ENCODE data around the gene RFC1.
A peak's percentile ranks its signal among the peaks of the same experiment; 100 is the strongest.
"Not testable (repeated sequence)": the region's sequence is repeated elsewhere in the genome, so short reads cannot be mapped to it uniquely, and the experiment has no call there.

The RFC1 gene

DNA sequence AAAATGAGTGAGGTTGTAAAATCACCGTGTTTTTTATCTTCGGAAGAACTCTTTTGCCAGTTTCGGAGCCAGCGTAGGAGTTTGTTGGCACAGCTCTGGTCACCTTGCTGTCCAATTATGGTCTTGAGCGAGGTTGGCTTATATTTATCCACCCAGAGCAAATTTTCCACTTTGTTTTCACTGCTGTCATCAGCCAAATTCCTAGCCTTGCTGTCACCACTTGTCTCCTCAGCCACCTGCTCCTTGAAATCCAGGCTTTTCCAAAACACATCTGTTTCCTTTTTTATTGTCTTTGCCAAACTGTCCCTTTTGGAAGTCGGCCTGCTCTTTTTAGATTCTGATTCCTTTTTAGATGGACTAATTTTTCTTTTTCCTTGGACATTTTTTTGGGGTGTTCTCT is 57.6 kb downstream of the RFC1 start:
- 100% methylated on average over 6 of the region's 6 CpGs for WGBS (ENCODE audit: insufficient coverage)
- POLR2A ChIA-PET: no interaction called here
- Histone ChIP-seq H3K27me3 (replicated peaks in 2 of 5; ENCODE audit: control insufficient read depth in 4 of 5, insufficient read depth in 5 of 5, low read length in 4 of 5) (no peaks in the 10 kb centered on the region), H3K27ac (ENCODE audit: insufficient read depth in 1 of 2, low read depth in 1 of 2, low read length in 2 of 2, poor library complexity in 1 of 2, severe bottlenecking in 2 of 2) (no peak overlapping the region), H3K4me1 (ENCODE audit: control extremely low read depth in 1 of 4, control insufficient read depth in 4 of 4, insufficient read depth in 4 of 4, low read length in 3 of 4) (peaks cover 0 to 9% (median 3%) of the 10 kb centered on the region in 4 experiments), H3K36me3 (ENCODE audit: control insufficient read depth in 4 of 4, insufficient read depth in 4 of 4, low read length in 3 of 4) (peaks cover 15 to 79% (median 50%) of the 10 kb centered on the region in 4 experiments), H3K9me3 (ENCODE audit: control extremely low read depth in 1 of 5, control insufficient read depth in 4 of 5, insufficient read depth in 2 of 5, low read depth in 1 of 5, low read length in 4 of 5) (no peaks in the 10 kb centered on the region), H3K4me3 (ENCODE audit: control insufficient read depth in 1 of 7, extremely low read depth in 1 of 7, insufficient read depth in 4 of 7, low read depth in 2 of 7, low read length in 6 of 7) (no peak overlapping the region)
- DNase-seq: no peak
- CTCF ChIA-PET: no interaction called here

DNA sequence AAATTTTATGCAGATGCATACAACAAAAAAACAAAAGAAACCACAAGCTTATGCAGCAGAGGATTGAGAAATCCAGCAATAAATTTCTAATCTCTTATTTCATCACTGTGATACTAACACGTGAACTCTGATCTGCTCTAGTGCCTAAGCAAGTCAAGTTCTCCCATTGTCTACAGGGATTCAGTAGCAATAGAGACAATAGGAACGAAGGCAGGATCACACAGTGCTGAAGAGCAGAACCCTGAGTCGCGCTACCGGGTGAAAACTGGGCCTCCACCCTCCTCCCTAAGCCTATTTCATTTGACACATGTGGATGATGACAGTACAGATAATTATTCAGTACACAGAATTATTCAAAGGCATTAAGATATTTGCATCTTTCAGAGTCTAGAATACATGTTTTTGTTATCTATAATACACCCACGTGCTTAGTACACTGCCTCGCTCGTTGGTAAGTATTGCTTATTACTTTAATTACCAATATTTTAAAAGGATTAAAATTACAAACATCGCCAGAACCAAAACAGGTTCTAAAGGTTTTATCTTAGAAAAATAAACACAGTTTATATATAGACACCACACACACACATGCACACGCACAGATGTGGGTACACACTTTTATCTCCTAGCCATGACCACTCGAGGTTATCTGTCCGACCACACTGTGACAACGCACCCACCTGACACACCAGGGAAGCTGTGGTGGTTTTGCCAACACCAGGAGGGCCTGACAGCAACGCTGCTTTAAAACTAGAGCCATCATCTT is 60.1 kb downstream of the RFC1 start:
- peaks cover 17 to 80% (median 46%) of the 10 kb centered on the region in 4 experiments for H3K36me3 ChIP-seq (ENCODE audit: control insufficient read depth in 4 of 4, insufficient read depth in 4 of 4, low read length in 3 of 4)
- no peaks in the 10 kb centered on the region for H3K27me3 ChIP-seq (replicated peaks in 2 of 5; ENCODE audit: control insufficient read depth in 4 of 5, insufficient read depth in 5 of 5, low read length in 4 of 5)
- no peak overlapping the region for H3K27ac ChIP-seq (ENCODE audit: insufficient read depth in 1 of 2, low read depth in 1 of 2, low read length in 2 of 2, poor library complexity in 1 of 2, severe bottlenecking in 2 of 2)
- CTCF ChIA-PET: interaction anchor here (0.6 kb wide), 1 partner anchor 138 kb away, joined by 5 read pairs; no protein-coding TSS in a partner anchor
- DNase-seq: peak; percentile 8 to 52 (median 16)
- POLR2A ChIA-PET: no interaction called here
- H3K4me1 ChIP-seq (ENCODE audit: control extremely low read depth in 1 of 4, control insufficient read depth in 4 of 4, insufficient read depth in 4 of 4, low read length in 3 of 4): peaks cover 0 to 9% (median 3%) of the 10 kb centered on the region in 4 experiments
- H3K9me3 ChIP-seq (ENCODE audit: control extremely low read depth in 1 of 5, control insufficient read depth in 4 of 5, insufficient read depth in 2 of 5, low read depth in 1 of 5, low read length in 4 of 5): no peaks in the 10 kb centered on the region
- no peak overlapping the region for H3K4me3 ChIP-seq (ENCODE audit: control insufficient read depth in 1 of 7, extremely low read depth in 1 of 7, insufficient read depth in 4 of 7, low read depth in 2 of 7, low read length in 6 of 7)
- 81% methylated on average over 7 of the region's 14 CpGs for WGBS (ENCODE audit: insufficient coverage)

DNA sequence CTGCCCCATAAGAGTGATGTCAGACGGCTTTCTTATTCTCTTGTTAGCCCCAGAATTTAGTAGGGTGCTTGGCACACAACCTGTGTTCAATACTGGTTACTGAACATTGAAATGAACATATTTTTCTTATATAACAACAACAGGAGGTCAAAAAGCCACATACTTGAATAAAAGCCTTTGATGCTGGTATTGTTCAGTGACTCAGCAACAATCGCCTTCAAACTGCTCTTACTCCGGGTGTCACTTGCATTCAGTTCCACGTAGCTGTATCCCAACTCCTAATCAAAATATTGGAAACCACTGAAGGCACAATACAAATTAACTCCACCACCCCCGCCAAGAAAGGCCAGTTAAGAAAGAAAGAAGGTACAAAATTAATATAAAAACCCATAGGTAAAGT is 61.5 kb downstream of the RFC1 start:
- no peaks in the 10 kb centered on the region for H3K27me3 ChIP-seq (replicated peaks in 2 of 5; ENCODE audit: control insufficient read depth in 4 of 5, insufficient read depth in 5 of 5, low read length in 4 of 5)
- POLR2A ChIA-PET: no interaction called here
- peak overlapping the region in 1 of 2 experiments; percentile 1 for H3K27ac ChIP-seq (ENCODE audit: insufficient read depth in 1 of 2, low read depth in 1 of 2, low read length in 2 of 2, poor library complexity in 1 of 2, severe bottlenecking in 2 of 2)
- no peak overlapping the region for H3K4me3 ChIP-seq (ENCODE audit: control insufficient read depth in 1 of 7, extremely low read depth in 1 of 7, insufficient read depth in 4 of 7, low read depth in 2 of 7, low read length in 6 of 7)
- DNase-seq: peak; percentile 8 to 64 (median 56)
- peaks cover 0 to 9% (median 3%) of the 10 kb centered on the region in 4 experiments for H3K4me1 ChIP-seq (ENCODE audit: control extremely low read depth in 1 of 4, control insufficient read depth in 4 of 4, insufficient read depth in 4 of 4, low read length in 3 of 4)
- CTCF ChIA-PET: interaction anchor here (0.7 kb wide), 1 partner anchor 402 kb away, joined by 3 read pairs; no protein-coding TSS in a partner anchor
- peaks cover 16 to 76% (median 43%) of the 10 kb centered on the region in 4 experiments for H3K36me3 ChIP-seq (ENCODE audit: control insufficient read depth in 4 of 4, insufficient read depth in 4 of 4, low read length in 3 of 4)
- no peaks in the 10 kb centered on the region for H3K9me3 ChIP-seq (ENCODE audit: control extremely low read depth in 1 of 5, control insufficient read depth in 4 of 5, insufficient read depth in 2 of 5, low read depth in 1 of 5, low read length in 4 of 5)
- 0% methylated on average over 2 of the region's 5 CpGs for WGBS (ENCODE audit: insufficient coverage)

DNA sequence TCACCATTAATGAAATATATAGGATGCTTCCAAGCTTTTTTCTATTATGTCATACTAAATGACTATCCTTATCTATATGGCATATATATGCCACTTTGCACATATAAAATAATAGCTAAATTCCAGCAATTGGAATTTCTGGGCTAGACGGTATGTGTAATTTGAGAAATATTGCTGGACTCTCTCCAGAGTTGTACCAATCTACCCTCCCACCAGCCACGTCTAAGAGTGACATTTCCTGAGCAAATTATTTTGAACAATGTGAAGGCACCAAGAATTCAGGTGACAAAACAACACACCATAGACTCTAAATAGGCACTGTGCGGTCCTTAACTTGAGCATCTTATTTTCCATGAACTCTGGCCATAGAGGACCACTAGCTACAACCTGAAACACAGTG is 62.3 kb downstream of the RFC1 start:
- ChIA-PET CTCF (interaction anchor here (1.3 kb wide), 1 partner anchor 10 kb away, joined by 3 read pairs; no protein-coding TSS in a partner anchor), POLR2A (no interaction called here)
- Histone ChIP-seq H3K4me3 (ENCODE audit: control insufficient read depth in 1 of 7, extremely low read depth in 1 of 7, insufficient read depth in 4 of 7, low read depth in 2 of 7, low read length in 6 of 7) (no peak overlapping the region), H3K4me1 (ENCODE audit: control extremely low read depth in 1 of 4, control insufficient read depth in 4 of 4, insufficient read depth in 4 of 4, low read length in 3 of 4) (peaks cover 0 to 9% (median 3%) of the 10 kb centered on the region in 4 experiments), H3K9me3 (ENCODE audit: control extremely low read depth in 1 of 5, control insufficient read depth in 4 of 5, insufficient read depth in 2 of 5, low read depth in 1 of 5, low read length in 4 of 5) (no peaks in the 10 kb centered on the region), H3K27me3 (replicated peaks in 2 of 5; ENCODE audit: control insufficient read depth in 4 of 5, insufficient read depth in 5 of 5, low read length in 4 of 5) (no peaks in the 10 kb centered on the region), H3K27ac (ENCODE audit: insufficient read depth in 1 of 2, low read depth in 1 of 2, low read length in 2 of 2, poor library complexity in 1 of 2, severe bottlenecking in 2 of 2) (no peak overlapping the region), H3K36me3 (ENCODE audit: control insufficient read depth in 4 of 4, insufficient read depth in 4 of 4, low read length in 3 of 4) (peaks cover 12 to 75% (median 43%) of the 10 kb centered on the region in 4 experiments)
- 100% methylated on average over 1 of the region's 3 CpGs for WGBS (ENCODE audit: insufficient coverage)
- no peak for DNase-seq

DNA sequence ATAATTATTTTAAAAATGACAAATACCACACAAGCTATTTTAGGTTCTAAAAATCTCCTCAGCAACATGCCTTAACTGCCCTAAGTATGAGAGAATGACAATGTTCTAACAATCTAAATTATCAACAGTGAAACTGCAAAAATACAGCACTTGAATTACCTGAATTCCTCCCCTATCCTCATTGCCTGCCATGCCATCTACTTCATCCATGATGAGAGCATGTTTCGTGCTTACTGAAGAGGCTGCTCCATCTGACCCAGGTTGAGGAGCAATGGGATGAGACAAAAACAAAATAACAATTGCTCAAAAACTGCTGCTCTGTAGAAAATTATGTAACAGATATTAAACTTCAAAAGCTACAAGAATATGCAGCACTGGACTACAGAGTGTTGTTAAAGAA is 63.3 kb downstream of the RFC1 start:
- CTCF ChIA-PET: interaction anchor here (1.3 kb wide), 1 partner anchor 11 kb away, joined by 3 read pairs; no protein-coding TSS in a partner anchor

DNA sequence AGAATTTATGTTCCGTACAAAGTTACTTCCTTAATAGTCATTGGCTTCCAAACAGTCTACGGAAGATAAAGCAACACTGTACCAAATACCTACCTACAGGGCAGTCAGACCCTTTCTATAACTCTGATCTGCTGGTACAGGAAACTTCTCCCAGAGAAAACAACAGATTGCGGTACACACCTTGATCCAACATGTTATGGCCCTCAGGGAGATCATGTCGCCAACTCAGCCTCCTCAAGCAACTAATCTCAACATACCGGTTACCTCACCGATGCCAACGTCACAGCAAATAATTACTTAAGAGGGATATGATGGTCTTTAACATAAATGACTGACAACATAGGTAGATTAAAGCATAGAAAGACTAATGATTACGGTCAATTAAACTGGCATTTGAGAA is 70.4 kb downstream of the RFC1 start:
- Histone ChIP-seq H3K9me3 (ENCODE audit: control extremely low read depth in 1 of 5, control insufficient read depth in 4 of 5, insufficient read depth in 2 of 5, low read depth in 1 of 5, low read length in 4 of 5) (no peaks in the 10 kb centered on the region), H3K36me3 (ENCODE audit: control insufficient read depth in 4 of 4, insufficient read depth in 4 of 4, low read length in 3 of 4) (peaks cover 30 to 68% (median 49%) of the 10 kb centered on the region in 4 experiments), H3K27ac (ENCODE audit: insufficient read depth in 1 of 2, low read depth in 1 of 2, low read length in 2 of 2, poor library complexity in 1 of 2, severe bottlenecking in 2 of 2) (no peak overlapping the region), H3K27me3 (replicated peaks in 2 of 5; ENCODE audit: control insufficient read depth in 4 of 5, insufficient read depth in 5 of 5, low read length in 4 of 5) (no peaks in the 10 kb centered on the region), H3K4me1 (ENCODE audit: control extremely low read depth in 1 of 4, control insufficient read depth in 4 of 4, insufficient read depth in 4 of 4, low read length in 3 of 4) (no peaks in the 10 kb centered on the region), H3K4me3 (ENCODE audit: control insufficient read depth in 1 of 7, extremely low read depth in 1 of 7, insufficient read depth in 4 of 7, low read depth in 2 of 7, low read length in 6 of 7) (no peak overlapping the region)
- ChIA-PET POLR2A (no interaction called here), CTCF (no interaction called here)
- 100% methylated on average over 2 of the region's 8 CpGs for WGBS (ENCODE audit: insufficient coverage)
- no peak for DNase-seq

More for the DNA sequence above, 63.3 kb downstream of the RFC1 start:
- no peaks in the 10 kb centered on the region for H3K9me3 ChIP-seq (ENCODE audit: control extremely low read depth in 1 of 5, control insufficient read depth in 4 of 5, insufficient read depth in 2 of 5, low read depth in 1 of 5, low read length in 4 of 5)
- no peak overlapping the region for H3K4me3 ChIP-seq (ENCODE audit: control insufficient read depth in 1 of 7, extremely low read depth in 1 of 7, insufficient read depth in 4 of 7, low read depth in 2 of 7, low read length in 6 of 7)
- no CpG with 5 or more reads among the region's 1 CpG for WGBS (ENCODE audit: insufficient coverage)
- H3K4me1 ChIP-seq (ENCODE audit: control extremely low read depth in 1 of 4, control insufficient read depth in 4 of 4, insufficient read depth in 4 of 4, low read length in 3 of 4): peaks cover 0 to 9% (median 3%) of the 10 kb centered on the region in 4 experiments
- DNase-seq: no peak
- POLR2A ChIA-PET: no interaction called here
- no peaks in the 10 kb centered on the region for H3K27me3 ChIP-seq (replicated peaks in 2 of 5; ENCODE audit: control insufficient read depth in 4 of 5, insufficient read depth in 5 of 5, low read length in 4 of 5)
- no peak overlapping the region for H3K27ac ChIP-seq (ENCODE audit: insufficient read depth in 1 of 2, low read depth in 1 of 2, low read length in 2 of 2, poor library complexity in 1 of 2, severe bottlenecking in 2 of 2)
- H3K36me3 ChIP-seq (ENCODE audit: control insufficient read depth in 4 of 4, insufficient read depth in 4 of 4, low read length in 3 of 4): peaks cover 14 to 74% (median 43%) of the 10 kb centered on the region in 4 experiments

DNA sequence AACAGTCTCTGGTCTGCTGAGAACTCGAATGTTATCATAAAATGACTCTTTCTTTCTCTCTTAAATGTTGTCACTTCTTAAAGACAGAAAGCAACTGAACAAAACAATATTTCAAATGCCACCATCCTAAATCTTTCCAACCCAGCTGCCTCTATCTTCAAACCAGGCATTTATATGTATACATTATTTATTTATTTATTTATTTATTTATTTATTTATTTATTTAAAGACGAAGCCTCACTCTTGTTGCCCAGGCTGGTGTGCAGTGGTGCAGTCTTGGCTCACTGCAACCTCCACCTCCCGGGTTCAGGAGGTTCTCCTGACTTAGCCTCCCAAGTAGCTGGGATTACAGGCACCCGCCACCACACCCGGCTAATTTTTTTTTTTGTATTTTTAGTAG is 73.7 kb downstream of the RFC1 start:
- H3K4me1 ChIP-seq (ENCODE audit: control extremely low read depth in 1 of 4, control insufficient read depth in 4 of 4, insufficient read depth in 4 of 4, low read length in 3 of 4); POLR2A ChIA-PET; CTCF ChIA-PET; DNase-seq; H3K27me3 ChIP-seq (replicated peaks in 2 of 5; ENCODE audit: control insufficient read depth in 4 of 5, insufficient read depth in 5 of 5, low read length in 4 of 5); H3K9me3 ChIP-seq (ENCODE audit: control extremely low read depth in 1 of 5, control insufficient read depth in 4 of 5, insufficient read depth in 2 of 5, low read depth in 1 of 5, low read length in 4 of 5); H3K4me3 ChIP-seq (ENCODE audit: control insufficient read depth in 1 of 7, extremely low read depth in 1 of 7, insufficient read depth in 4 of 7, low read depth in 2 of 7, low read length in 6 of 7); H3K27ac ChIP-seq (ENCODE audit: insufficient read depth in 1 of 2, low read depth in 1 of 2, low read length in 2 of 2, poor library complexity in 1 of 2, severe bottlenecking in 2 of 2): not testable (repeated sequence)
- H3K36me3 ChIP-seq (ENCODE audit: control insufficient read depth in 4 of 4, insufficient read depth in 4 of 4, low read length in 3 of 4): peaks cover 28 to 70% (median 51%) of the 10 kb centered on the region in 4 experiments
- 100% methylated on average over 2 of the region's 5 CpGs for WGBS (ENCODE audit: insufficient coverage)
